H54 (cell line): ENCODE measurements around the gene DTNB.

Experiments used
- DNase-seq: peaks from one replicate; pipeline ENCODE4 v3.0.0; 2011; ENCODE audit warnings: low spot score, mixed read lengths; ENCODE audit not compliant: insufficient read length
- FAIRE-seq: peaks from 3 replicates; lab custom pipeline; 2011; peaks lifted over from hg19 to GRCh38; lab: Jason Lieb, UNC
- POLR2A ChIP-seq: IDR thresholded peaks from 2 replicates; pipeline ENCODE4 v1.6.1; 2011; ENCODE audit warnings: low read depth, mild to moderate bottlenecking, low read length

The DTNB gene

DNA sequence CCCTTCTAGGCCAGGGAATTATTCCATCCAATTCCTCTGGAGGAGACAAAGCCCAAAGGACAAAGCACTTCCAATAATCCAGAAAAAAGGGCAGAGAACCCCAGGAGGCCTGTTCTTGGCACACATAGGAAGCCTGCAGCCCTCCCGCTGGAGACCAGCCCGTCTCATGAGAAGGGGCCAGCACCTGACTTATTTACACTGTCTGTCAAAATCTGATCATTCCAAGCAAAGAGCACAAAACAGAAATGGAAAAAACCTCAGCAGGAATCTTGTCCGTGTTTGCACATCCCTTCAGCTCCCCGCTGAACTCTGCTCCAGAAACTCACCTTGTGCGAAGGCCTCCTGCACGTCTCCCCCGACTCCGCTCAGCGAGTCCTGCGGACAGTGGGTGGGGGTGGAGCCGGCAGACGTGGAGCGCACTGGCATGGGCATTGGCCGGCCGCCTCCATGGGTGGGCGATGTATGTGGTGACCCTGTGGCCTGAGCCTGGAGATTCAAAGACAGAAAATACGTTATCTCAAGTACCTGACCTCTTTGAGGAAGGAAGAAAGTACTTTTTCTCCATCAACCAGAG lies 285.4 kb downstream of the DTNB start:
- no peak for TF ChIP-seq POLR2A
- FAIRE-seq, result no peak
- DNase-seq, result no peak

DNA sequence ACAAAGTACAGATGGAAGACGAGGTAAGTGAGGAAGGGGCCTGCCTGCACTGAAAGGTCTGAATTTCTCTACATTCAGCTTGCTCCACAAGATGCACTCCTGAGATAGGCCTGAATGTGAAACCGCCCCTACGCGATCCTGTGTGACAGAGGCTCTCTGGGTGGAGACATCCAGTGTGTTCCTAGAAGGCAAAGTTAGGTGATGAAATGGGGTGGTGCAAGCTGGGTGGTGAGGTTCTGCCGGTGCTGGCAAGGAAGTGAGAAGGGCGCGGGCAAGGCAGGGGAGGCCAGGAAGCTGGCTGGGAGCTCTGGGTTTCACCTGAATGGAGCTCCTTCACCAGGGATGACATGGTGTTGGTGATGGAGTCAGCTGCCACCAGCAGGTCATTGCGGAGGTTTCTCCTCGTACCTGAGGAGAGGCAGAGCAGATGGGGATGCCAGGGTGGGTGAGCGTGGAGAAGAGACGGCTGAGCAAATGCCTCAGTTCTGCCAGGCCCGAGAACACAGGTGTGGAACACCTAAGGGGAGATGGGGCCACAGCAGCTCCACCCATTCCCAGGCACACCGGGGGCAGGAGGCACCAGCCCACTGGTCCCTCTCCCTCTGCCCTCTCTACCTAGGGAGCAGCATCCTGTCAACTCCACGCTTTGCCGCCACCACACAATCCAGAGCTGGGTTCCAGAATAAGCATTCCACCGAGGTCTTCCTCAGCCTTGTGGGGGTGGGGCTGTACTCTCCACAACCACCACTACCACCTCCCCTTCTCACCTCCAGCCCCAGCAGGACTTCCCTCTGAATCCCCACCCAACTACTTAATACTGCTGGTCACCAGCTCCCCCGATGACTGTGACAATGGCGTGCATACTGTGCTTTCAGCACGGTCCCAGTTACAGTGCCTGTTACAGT lies 286.2 kb downstream of the DTNB start:
- TF ChIP-seq POLR2A, result no peak
- no peak for DNase-seq
- no peak for FAIRE-seq

DNA sequence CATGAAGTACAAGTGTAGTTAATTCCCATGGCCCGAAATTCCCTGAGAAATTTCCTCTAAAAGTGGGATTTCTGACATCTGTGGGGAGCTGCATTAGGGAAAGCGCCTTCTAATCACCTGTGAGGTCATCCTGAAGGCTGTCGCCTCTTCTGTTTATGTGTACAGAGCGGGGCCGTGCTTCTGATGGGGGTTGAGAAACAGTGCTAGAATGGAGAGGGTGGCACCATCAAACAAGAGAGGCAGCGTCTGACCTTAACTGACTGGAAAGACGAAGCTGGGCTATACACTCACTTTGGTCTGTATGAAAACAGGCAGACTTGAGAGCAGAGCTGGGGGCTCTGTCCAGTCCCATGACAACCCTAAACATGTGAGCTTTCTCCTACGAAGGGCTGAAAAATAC lies 287.5 kb downstream of the DTNB start:
- DNase-seq, result no peak
- no peak for TF ChIP-seq POLR2A
- no peak for FAIRE-seq

DNA sequence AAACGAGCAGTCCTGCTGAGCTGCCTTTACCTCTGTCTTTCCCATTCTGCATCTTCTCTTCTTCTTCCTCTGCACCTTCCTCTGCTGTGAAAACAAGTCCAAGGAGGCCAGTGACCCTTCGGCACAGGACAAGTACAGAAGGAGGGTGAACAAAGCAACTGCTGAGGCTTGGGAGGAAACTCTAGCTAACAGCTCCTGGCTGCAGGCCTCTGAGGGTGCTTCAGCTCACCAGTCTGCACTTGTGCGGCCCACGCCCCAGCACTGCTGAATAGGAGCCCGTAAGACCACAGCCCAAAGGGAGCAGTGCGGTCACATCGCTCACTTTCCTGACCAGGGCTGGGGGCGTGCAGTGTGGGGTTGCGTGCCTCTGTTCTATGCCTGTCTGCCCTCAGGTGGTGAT lies 289.6 kb downstream of the DTNB start:
- FAIRE-seq, result no peak

DNA sequence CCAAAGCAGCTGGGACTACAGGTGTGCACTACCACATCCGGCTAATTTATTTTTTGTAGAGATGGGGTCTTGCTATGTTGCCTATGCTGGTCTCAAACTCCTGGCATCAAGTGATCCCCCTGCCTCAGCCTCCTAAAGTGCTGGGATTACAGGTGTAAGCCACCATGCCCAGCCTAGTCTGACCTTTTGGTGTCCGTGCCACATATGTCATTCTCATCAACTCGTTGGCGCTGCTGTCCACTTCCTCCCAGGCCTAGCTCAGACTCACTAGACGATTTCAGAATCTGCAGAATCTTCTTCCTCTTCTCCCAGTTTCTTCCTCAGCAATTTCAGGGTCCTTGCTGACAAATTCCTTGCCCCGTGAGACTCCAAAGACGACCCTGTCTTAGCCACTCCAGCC lies 291.9 kb downstream of the DTNB start:
- FAIRE-seq (no peak), DNase-seq (no peak)
- TF ChIP-seq POLR2A, result no peak

More for the DNA sequence above, 289.6 kb downstream of the DTNB start:
- no peak for DNase-seq
- no peak for TF ChIP-seq POLR2A

DNA sequence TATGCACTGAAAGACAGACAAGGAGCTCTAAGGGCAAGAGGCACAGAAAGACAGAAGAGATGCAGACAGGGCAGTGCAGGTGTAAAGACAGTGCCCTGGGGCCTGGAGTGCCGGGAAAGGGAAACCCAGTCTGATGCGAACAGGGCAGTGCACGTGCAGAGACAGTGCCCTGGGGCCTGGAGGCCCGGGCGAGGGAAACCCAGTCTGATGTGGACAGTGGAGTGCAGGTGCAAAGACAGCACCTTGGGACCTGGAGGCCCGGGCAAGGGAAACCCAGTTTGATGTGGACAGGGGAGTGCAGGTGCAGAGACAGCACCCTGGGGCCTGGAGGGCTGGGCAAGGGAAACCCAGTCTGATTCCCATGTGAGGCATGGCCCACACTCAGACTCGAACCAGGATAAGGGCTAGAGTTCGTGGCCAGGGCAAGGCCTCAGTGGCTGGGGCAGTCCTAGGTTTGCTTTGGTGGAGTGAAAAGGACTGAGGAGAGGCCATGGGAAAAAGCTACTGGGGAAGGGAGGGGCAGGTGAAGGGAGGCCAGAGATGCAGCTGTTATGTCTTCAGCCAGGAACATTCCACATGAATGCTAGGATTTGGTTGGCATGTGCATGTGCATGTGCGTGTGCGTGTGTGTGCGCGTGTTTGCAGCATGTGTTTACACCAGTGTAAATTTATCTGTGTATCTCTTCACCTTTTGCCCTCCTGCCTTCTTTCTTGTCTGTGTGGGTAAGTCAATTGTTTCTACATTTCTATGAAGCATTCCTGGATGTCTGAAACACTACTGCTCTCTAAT lies 292.6 kb downstream of the DTNB start:
- TF ChIP-seq POLR2A, result no peak
- FAIRE-seq (no peak), DNase-seq (no peak)

DNA sequence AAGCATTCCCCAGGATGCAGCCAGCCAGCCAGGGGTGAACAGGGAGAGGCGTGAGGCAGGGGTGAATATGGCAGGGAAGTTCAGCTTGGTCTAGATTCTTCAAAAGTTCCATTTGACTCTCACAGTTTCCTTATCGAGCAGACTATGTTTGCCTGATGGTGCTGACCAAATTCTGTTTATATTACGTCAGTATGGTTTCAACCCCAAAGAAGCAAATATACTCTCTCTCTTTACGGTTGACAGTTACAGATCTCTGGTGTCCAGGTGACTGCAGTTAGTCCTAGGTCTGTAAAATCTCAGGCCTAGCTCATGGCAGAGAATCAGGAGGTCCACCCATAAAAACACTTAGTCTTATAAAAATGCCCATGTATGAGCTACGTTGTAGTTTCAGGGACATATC lies 293.4 kb downstream of the DTNB start:
- DNase-seq (no peak), FAIRE-seq (no peak)
- TF ChIP-seq POLR2A, result no peak

DNA sequence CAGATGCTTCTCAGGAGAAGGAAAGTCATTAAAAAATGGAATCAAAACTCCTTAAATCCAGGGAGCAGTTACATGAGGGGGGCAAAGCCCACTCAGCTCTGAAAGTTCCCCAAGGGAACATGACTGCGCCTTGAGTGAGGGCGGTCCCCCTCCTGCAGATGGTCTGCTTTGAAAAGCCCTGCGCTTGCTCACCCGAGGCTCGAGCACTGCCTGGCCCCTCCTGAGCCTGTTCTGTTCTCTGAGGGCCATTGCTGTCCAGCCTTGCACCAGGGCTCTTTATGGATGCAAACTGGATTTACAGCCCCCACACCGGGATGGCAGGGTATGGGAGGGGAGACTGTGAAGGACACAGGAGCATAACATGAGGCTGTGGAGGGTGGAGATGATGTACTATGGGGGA lies 293.8 kb downstream of the DTNB start:
- DNase-seq (no peak), FAIRE-seq (no peak)
- no peak for TF ChIP-seq POLR2A

DNA sequence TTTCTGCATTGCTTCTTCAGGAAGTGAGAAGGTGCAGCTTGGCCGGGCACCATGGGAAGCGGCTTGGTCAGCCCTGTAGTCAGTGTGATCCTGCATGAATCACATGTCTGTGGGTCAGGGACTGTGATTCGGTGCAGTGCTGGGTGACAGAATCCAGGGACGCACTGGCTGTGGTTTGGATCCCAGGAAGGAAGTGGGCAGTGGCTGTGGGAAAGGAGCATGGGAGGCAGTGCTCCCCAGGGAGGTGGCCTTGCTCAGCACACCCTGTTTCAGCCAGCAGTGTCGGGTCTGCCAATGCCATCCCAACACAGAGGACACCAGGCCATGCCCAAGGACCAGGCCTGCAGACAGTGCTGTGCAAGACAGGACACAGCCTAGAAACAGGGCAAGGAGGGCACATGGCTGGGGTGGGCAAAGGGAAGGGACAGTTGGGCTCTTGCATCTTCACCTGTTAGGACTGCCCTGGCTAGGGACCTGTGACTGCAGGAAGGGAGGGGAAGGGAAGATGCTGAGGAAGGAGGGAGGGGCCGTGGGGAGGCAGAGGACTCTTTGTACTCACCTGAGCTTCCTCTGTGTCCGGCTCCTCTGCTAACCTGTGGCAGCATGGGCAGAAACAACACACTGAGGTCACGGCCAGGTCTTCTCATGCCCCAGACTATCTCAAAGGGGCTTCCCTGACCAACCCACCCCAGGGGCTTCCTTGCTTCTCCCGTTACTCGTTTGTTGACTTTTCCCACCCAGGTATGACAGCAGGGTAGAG lies 294.5 kb downstream of the DTNB start:
- TF ChIP-seq POLR2A, result no peak
- peak; percentile 38 for DNase-seq
- FAIRE-seq, result no peak

DNA sequence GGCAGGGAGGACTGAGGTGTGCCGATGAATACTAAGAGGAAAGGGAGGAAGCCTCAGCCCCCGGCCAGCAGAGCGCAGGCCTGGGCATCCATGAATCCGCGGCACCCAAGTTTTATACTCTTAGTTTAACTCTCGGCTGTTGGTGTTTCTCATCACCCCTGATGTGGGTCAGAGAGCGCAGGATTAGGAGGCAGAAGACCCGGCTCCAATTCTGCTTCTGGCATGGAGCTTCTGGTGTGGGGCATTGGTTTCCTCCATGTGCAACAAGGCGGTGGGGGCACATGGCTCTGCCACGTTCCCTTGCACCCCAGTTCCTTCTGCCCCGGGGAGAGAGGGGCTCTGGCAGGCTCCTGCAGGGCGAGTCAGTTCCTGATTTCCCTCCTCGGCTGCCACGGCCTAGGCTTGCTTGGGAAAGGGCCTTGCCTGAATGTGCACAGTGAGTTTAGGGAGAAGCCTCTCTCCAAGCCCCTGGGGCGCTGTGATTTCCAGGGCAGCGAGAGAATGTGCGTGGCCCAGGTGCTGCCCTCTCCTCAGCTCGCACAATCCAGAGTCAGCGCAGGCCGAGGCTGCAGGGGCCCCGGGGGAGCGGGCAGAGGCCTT lies 295.5 kb downstream of the DTNB start:
- no peak for TF ChIP-seq POLR2A
- FAIRE-seq (no peak), DNase-seq (no peak)

DNA sequence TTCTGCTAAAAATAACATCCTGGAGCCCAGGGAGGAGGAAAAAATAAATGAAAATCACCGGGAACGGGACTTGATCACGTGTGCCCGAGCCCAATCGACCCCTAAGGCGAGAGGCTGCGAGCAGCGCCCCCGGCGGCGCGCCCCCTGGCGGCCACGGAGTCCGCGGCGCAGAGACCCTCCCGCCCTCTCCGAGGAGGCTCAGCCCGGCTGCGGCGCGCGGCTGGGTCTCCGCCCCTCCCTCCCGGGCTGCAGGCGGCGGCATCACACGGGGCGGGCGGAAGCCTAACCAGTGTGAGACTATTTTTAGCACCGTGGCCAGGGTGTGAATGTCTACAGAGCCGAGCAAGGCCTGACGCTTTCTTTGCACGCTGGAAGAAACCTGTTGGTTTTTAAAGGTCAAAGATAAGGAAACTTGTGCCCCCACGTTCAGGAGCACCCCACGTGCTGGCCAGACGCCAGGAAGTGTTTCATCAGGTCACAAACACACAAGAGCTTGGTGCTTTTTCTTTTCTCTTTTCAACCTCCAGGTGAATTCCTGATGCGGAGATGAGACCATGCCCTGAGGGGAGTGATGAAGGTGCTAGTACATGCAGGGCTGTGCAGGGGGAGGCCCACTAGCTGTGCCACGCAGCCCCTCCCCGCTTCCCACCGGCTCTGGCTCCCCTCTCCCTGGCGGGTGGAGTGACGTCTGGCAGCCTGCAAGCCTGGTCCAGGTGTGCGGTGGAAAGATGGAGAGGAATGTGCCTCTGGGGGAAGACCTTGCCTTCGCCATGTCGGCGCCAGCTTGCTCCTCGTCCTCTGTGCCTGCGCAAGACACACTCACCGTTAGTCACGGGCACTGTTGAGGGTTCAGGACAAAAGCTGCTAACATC lies 296.4 kb downstream of the DTNB start:
- no peak for TF ChIP-seq POLR2A
- FAIRE-seq (no peak), DNase-seq (peak; percentile 95)

DNA sequence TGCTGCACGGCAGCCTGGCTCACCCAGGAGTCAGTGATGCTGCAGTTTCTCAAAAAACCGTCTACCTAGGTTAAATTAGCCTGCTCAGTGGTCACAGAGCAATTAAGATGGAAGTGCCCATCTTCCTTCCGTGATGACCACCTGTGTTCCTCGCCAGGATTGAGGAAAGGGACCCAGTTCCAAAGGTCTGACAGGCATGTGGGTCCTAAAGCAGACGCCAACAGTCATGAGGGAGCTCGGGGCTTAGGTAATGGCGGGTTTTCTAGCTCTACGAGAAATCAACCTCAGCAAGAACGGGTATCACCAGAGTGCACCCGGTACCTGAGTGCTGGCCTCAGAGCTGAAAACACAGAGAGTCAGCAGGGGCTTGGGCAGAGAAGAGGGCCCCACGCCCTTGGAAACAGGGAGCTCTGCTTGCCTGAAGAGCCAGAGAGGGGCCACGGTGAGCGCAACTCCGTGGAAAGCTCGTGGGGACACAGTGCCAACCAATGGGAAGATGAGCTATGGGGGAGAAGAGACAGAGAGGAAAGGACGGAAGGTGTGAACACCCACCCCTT lies 297.3 kb downstream of the DTNB start:
- FAIRE-seq (no peak), DNase-seq (no peak)
- TF ChIP-seq POLR2A, result no peak
